Endothelial cell of umbilical vein (primary cell): ENCODE measurements around the gene UTS2. TPM values are rescaled to one million over a fixed set of nuclear protein-coding genes. Genes with fewer than 3 reads are reported as not detected.

Source experiments
- BruUV-seq: library from RNA; stranded (reverse); fragments of 400-500 nt; replicated peaks from 2 replicates; lab custom pipeline; 2021; lab: Mats Ljungman, UMichigan
- CTCF ChIA-PET: fragments of 300-600, 350-600 bp; sonication (Branson Sonifier 250); formaldehyde crosslinking; loops from one replicate; lab custom pipeline; 2021; ENCODE audit warnings: antibody characterized with exemption, inconsistent platforms; lab: Charles Lee
- POLR2A ChIA-PET: fragments of 300-600, 350-600 bp; sonication (Branson Sonifier 250); formaldehyde crosslinking; loops from one replicate; lab custom pipeline; 2021; ENCODE audit warnings: antibody characterized with exemption, inconsistent platforms; lab: Charles Lee
- DNase-seq: peaks from one replicate; pipeline ENCODE4 v3.0.0-alpha.2; 2011; ENCODE audit warnings: low read depth, low spot score
- FAIRE-seq: peaks from 2 replicates; lab custom pipeline; 2011; peaks lifted over from hg19 to GRCh38; lab: Jason Lieb, UNC
- H2AFZ ChIP-seq: 2 replicates; pipeline ENCODE4 v1.6.0; 2012; ENCODE audit warnings: low read depth, low read length, control low read depth, inconsistent platforms
- H3K27ac ChIP-seq: 2 replicates; pipeline ENCODE4 v1.5.1; 2011; ENCODE audit warnings: low read depth, mild to moderate bottlenecking, control low read depth, low read length, moderate library complexity; ENCODE audit not compliant: insufficient read depth
- H3K27me3 ChIP-seq, 2 experiments: 2 replicates each; pipeline versions ENCODE4 v1.6.0 to v1.6.1; 2011; ENCODE audit warnings: low read length in 2 of 2, mixed read lengths in 1 of 2; ENCODE audit not compliant: control insufficient read depth in 2 of 2, insufficient read depth in 2 of 2
- H3K36me3 ChIP-seq, 2 experiments: 2 replicates in 1 of 2; 3 replicates in 1 of 2; pipeline ENCODE4 v1.5.1; 2011; ENCODE audit warnings: low read length in 2 of 2, mild to moderate bottlenecking in 1 of 2, moderate library complexity in 1 of 2; ENCODE audit not compliant: control insufficient read depth in 2 of 2, insufficient read depth in 2 of 2; ENCODE audit errors: extremely low read depth in 1 of 2
- H3K4me1 ChIP-seq: 3 replicates; pipeline ENCODE4 v1.5.1; 2011; ENCODE audit warnings: mild to moderate bottlenecking, low read length; ENCODE audit not compliant: control insufficient read depth, insufficient read depth; ENCODE audit errors: extremely low read depth
- H3K4me2 ChIP-seq: 2 replicates; pipeline ENCODE4 v1.6.1; 2011; ENCODE audit warnings: low read length, control low read depth, mixed read lengths; ENCODE audit not compliant: insufficient read depth
- H3K4me3 ChIP-seq, 3 experiments: fragments of 200-600 bp in 1 of 3; sonication (generic), shearing (Covaris generic) in 1 of 3; replicated peaks in 1 of 3; 2 replicates each; pipeline ENCODE4 v1.5.1; 2011 to 2016; ENCODE audit warnings: control low read depth in 3 of 3, low read length in 3 of 3, mild to moderate bottlenecking in 2 of 3, inconsistent platforms in 1 of 3, low read depth in 1 of 3, moderate library complexity in 1 of 3; ENCODE audit not compliant: insufficient read depth in 1 of 3
- H3K79me2 ChIP-seq: 2 replicates; pipeline ENCODE4 v1.6.0; 2012; ENCODE audit warnings: low read length, inconsistent platforms; ENCODE audit not compliant: control insufficient read depth, insufficient read depth
- H3K9ac ChIP-seq: replicated peaks from 2 replicates; pipeline ENCODE3; 2011; ENCODE audit warnings: low read length, control low read depth; ENCODE audit not compliant: insufficient read depth; ENCODE audit errors: extremely low read depth
- H3K9me1 ChIP-seq: replicated peaks from 3 replicates; pipeline ENCODE4 v1.6.0; 2011; ENCODE audit warnings: mild to moderate bottlenecking, low read length; ENCODE audit not compliant: control insufficient read depth, insufficient read depth; ENCODE audit errors: extremely low read depth
- H3K9me3 ChIP-seq: replicated peaks from 2 replicates; pipeline ENCODE4 v1.5.1; 2012; ENCODE audit warnings: low read length, inconsistent platforms; ENCODE audit not compliant: control insufficient read depth, insufficient read depth
- H4K20me1 ChIP-seq: replicated peaks from 2 replicates; pipeline ENCODE3; 2011; ENCODE audit warnings: mild to moderate bottlenecking, low read length; ENCODE audit not compliant: control insufficient read depth, insufficient read depth; ENCODE audit errors: extremely low read depth
- CTCF ChIP-seq, 2 donors: IDR thresholded peaks; 1 replicate in 1 of 2; 2 replicates in 1 of 2; pipeline ENCODE4 v1.5.1; 2011; ENCODE audit warnings: low read length in 2 of 2, mild to moderate bottlenecking in 2 of 2, moderate library complexity in 2 of 2, control low read depth in 1 of 2, inconsistent platforms in 1 of 2, low read depth in 1 of 2; ENCODE audit not compliant: insufficient read depth in 1 of 2; ENCODE audit errors: extremely low read depth in 1 of 2
- EZH2 ChIP-seq: IDR thresholded peaks from 2 replicates; pipeline ENCODE4 v1.6.1; 2012; ENCODE audit warnings: borderline replicate concordance, low read depth, mild to moderate bottlenecking, moderate library complexity, low read length, inconsistent platforms; ENCODE audit not compliant: severe bottlenecking
- FOS ChIP-seq: IDR thresholded peaks from 2 replicates; pipeline ENCODE4 v1.6.1; 2011; ENCODE audit warnings: mild to moderate bottlenecking, low read length, moderate library complexity, borderline replicate concordance; ENCODE audit not compliant: insufficient read depth
- GATA2 ChIP-seq: IDR thresholded peaks from 2 replicates; pipeline ENCODE4 v1.7.0; 2011; ENCODE audit warnings: low read depth, mild to moderate bottlenecking, moderate library complexity, mixed read lengths, low read length; ENCODE audit not compliant: insufficient read length, insufficient read depth
- JUN ChIP-seq: IDR thresholded peaks from 2 replicates; pipeline ENCODE4 v1.6.1; 2011; ENCODE audit warnings: borderline replicate concordance, low read depth; ENCODE audit not compliant: insufficient read length, insufficient read depth
- MAX ChIP-seq: IDR thresholded peaks from 2 replicates; pipeline ENCODE4 v1.6.1; 2011; ENCODE audit not compliant: insufficient read depth, insufficient read length
- MYC ChIP-seq: IDR thresholded peaks from one replicate; pipeline ENCODE4 v1.6.1; 2011; ENCODE audit warnings: mild to moderate bottlenecking, low read depth, low read length
- POLR2A ChIP-seq: IDR thresholded peaks from 2 replicates; pipeline ENCODE4 v1.6.1; 2012; ENCODE audit warnings: low read depth, mild to moderate bottlenecking, control low read depth, low read length
- POLR2AphosphoS5 ChIP-seq: IDR thresholded peaks from 2 replicates; pipeline ENCODE4 v1.6.1; 2012; ENCODE audit warnings: low read depth, mild to moderate bottlenecking, control low read depth, low read length, moderate library complexity; ENCODE audit not compliant: insufficient read depth
- dilution Hi-C: fragments of 300-500 bp; cut with MboI; formaldehyde crosslinking; loops from one replicate; pipeline ENCODE4 v1.15.0; 2019; ENCODE audit warnings: low sequenced_read_pairs; ENCODE audit not compliant: extremely low pct_ligation_motif_present
- intact Hi-C: fragments of 100-400 bp; cut with micrococcal nuclease; formaldehyde crosslinking; loops from one replicate; pipeline ENCODE4 v1.10.0; 2022
- polyA plus RNA-seq, 4 experiments: library from polyadenylated mRNA; depleted of rRNA in 3 of 4; stranded (reverse) in 3 of 4; unstranded in 1 of 4; fragments of >200 nt; gene quantifications; 2 replicates each; pipeline versions ENCODE4 v1.2.1 to v1.2.3, GENCODE V29; 2011 to 2012; ENCODE audit warnings: missing spikeins in 1 of 4
- total RNA-seq: library from RNA; stranded (reverse); gene quantifications from 2 replicates; pipeline ENCODE4 v1.2.3, GENCODE V29; 2021

UTS2 gene
- total and polyA plus RNA-seq, 2 donors (not counting 3 experiments of a cell fraction or from before 2014, with no cell fraction given) = not detected

- no peak overlapping the region for H3K9ac ChIP-seq
- H3K36me3 ChIP-seq = no peaks in the 10 kb centered on the region
- H3K9me3 ChIP-seq = no peaks in the 10 kb centered on the region
- ChIA-PET CTCF (no interaction called here), POLR2A (no interaction called here)
- H4K20me1 ChIP-seq = no peaks in the 10 kb centered on the region
- intact Hi-C loops = no loop called here
- H3K27me3 ChIP-seq = no peaks in the 10 kb centered on the region
- FAIRE-seq (no peak), DNase-seq (no peak)
- no peak overlapping the region for H3K27ac ChIP-seq
- no peak overlapping the region for H3K4me3 ChIP-seq
- H3K79me2 ChIP-seq = no peaks in the 10 kb centered on the region
- no peak overlapping the region for H3K4me2 ChIP-seq
- no TSS peak for BruUV-seq
- H3K9me1 ChIP-seq = no peaks in the 10 kb centered on the region
- H3K4me1 ChIP-seq = no peaks in the 10 kb centered on the region
- TF ChIP-seq POLR2A (no peak), CTCF (IDR thresholded peaks at IDR 0.05; ENCODE audit: extremely low read depth in 1 of 2, insufficient read depth in 1 of 2, low read depth in 1 of 2, low read length in 2 of 2) (no peak), GATA2 (no peak)
- no peak overlapping the region for H2AFZ ChIP-seq
- dilution Hi-C loops = no loop called here
These were observed 13.1 kb upstream of the UTS2 start for GRCh38 chr1:7865978-7866377.

- intact Hi-C loops = no loop called here
- no peak for TF ChIP-seq MAX
- no peak for TF ChIP-seq FOS
- TF ChIP-seq JUN = no peak
- TF ChIP-seq GATA2 = no peak
- TF ChIP-seq EZH2 = no peak
- TF ChIP-seq POLR2A = no peak
- TF ChIP-seq MYC = no peak
- no peak for TF ChIP-seq POLR2AphosphoS5
- TF ChIP-seq CTCF (IDR thresholded peaks at IDR 0.05; ENCODE audit: extremely low read depth in 1 of 2, insufficient read depth in 1 of 2, low read depth in 1 of 2, low read length in 2 of 2) = no peak
- no peak for FAIRE-seq
These were observed 11.0 kb upstream of the UTS2 start for GRCh38 chr1:7863756-7864328.

More at GRCh38 chr1:7863756-7864328, 11.0 kb upstream of the UTS2 start:
- no peaks in the 10 kb centered on the region for H3K4me1 ChIP-seq
- no peak for DNase-seq
- POLR2A ChIA-PET = no interaction called here
- no peaks in the 10 kb centered on the region for H3K9me3 ChIP-seq
- no peak overlapping the region for H3K4me2 ChIP-seq
- no peaks in the 10 kb centered on the region for H3K36me3 ChIP-seq
- no peaks in the 10 kb centered on the region for H3K9me1 ChIP-seq
- no peaks in the 10 kb centered on the region for H4K20me1 ChIP-seq
- H3K4me3 ChIP-seq = no peak overlapping the region
- H3K79me2 ChIP-seq = no peaks in the 10 kb centered on the region
- CTCF ChIA-PET = interaction anchor here (1.2 kb wide), 1 partner anchor 9 kb away, joined by 4 read pairs; no protein-coding TSS in a partner anchor
- H3K9ac ChIP-seq = no peak overlapping the region
- H2AFZ ChIP-seq = no peak overlapping the region
- no peaks in the 10 kb centered on the region for H3K27me3 ChIP-seq
- BruUV-seq = no TSS peak
- no peak overlapping the region for H3K27ac ChIP-seq
- dilution Hi-C loops = no loop called here
